Measurements from ENCODE around the gene TESMIN. TPM values are rescaled to one million over a fixed set of nuclear protein-coding genes. Genes with fewer than 3 reads are reported as not detected.

TESMIN gene
- total and polyA plus RNA-seq, 5 donors = 0.38 to 1.0 (median 0.89) TPM

- no peak for DNase-seq
- Histone ChIP-seq H3K27ac (ENCODE audit: low read length) (no peak overlapping the region), H3K9me3 (ENCODE audit: control insufficient read depth, low read length) (no peaks in the 10 kb centered on the region), H3K27me3 (ENCODE audit: control insufficient read depth, insufficient read depth) (no peaks in the 10 kb centered on the region), H3K4me3 (ENCODE audit: low read length) (no peak overlapping the region), H3K4me1 (ENCODE audit: control insufficient read depth, insufficient read depth, low read length) (no peaks in the 10 kb centered on the region)
- ATAC-seq = no peak
- 84% methylated on average over 12 of the region's 12 CpGs for WGBS
- intact Hi-C loops (cut with DNase I) = no loop called here
Measured at GRCh38 chr11:68761801-68762200, 10.5 kb upstream of the TESMIN start.

DNA sequence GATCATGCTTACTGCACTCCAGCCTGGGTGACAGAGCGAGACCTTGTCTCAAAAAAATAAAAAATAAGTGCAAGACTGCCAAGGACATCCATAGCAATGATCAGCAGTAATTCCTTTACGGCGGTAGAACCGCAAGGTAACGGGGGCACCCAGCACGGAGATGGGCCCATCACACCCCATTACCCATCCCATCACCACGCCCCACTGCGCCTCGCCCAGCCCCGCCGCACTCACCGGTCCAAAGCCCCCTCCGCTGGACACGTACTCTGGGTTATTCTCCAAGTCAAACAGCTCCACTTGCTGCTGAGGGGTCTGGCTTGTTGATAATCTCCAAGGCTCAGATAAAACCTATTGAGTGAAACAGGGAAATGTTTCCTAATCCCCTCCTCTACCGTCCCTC is 8.7 kb upstream of the TESMIN start:
- 81% methylated on average over 15 of the region's 15 CpGs for WGBS
- Histone ChIP-seq H3K27me3 (ENCODE audit: control insufficient read depth, insufficient read depth) (no peaks in the 10 kb centered on the region), H3K4me1 (ENCODE audit: control insufficient read depth, insufficient read depth, low read length) (no peaks in the 10 kb centered on the region), H3K27ac (ENCODE audit: low read length) (no peak overlapping the region), H3K4me3 (ENCODE audit: low read length) (no peak overlapping the region), H3K9me3 (ENCODE audit: control insufficient read depth, low read length) (no peaks in the 10 kb centered on the region)
- intact Hi-C loops (cut with DNase I) = no loop called here
- no peak for ATAC-seq
- DNase-seq = no peak

DNA sequence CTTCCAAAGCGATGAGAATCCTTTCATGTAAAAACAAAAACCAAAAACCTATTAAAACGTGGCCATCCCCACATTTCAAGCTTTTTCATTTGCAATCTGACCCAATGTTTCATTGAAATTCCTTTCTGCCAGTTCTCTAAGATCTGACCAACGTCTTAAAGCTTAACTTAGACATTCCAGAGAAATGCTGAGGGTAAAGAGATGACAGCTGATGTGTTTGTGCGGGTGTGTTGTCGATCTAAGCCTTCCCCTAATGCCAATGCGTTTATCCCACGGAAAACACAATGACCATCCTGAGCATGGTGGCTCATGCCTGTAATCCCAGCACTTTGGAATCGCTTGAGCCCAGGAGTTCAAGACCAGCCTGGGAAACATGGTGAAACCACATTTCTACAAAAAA is 6.4 kb upstream of the TESMIN start:
- intact Hi-C loops (cut with DNase I) = no loop called here

GRCh38 chr11:68756171-68756766 is 4.9 kb upstream of the TESMIN start:
- Histone ChIP-seq H3K9me3 (ENCODE audit: control insufficient read depth, low read length) (no peaks in the 10 kb centered on the region), H3K27ac (ENCODE audit: low read length) (no peak overlapping the region), H3K27me3 (ENCODE audit: control insufficient read depth, insufficient read depth) (no peaks in the 10 kb centered on the region), H3K4me1 (ENCODE audit: control insufficient read depth, insufficient read depth, low read length) (no peaks in the 10 kb centered on the region), H3K4me3 (ENCODE audit: low read length) (no peak overlapping the region)
- 86% methylated on average over 12 of the region's 12 CpGs for WGBS
- DNase-seq = no peak
- ATAC-seq = no peak
- intact Hi-C loops (cut with DNase I) = no loop called here

More for the DNA sequence above, 6.4 kb upstream of the TESMIN start:
- no peak for ATAC-seq
- Histone ChIP-seq H3K4me3 (ENCODE audit: low read length) (no peak overlapping the region), H3K4me1 (ENCODE audit: control insufficient read depth, insufficient read depth, low read length) (no peaks in the 10 kb centered on the region), H3K9me3 (ENCODE audit: control insufficient read depth, low read length) (no peaks in the 10 kb centered on the region), H3K27me3 (ENCODE audit: control insufficient read depth, insufficient read depth) (no peaks in the 10 kb centered on the region), H3K27ac (ENCODE audit: low read length) (no peak overlapping the region)
- WGBS = 81% methylated on average over 8 of the region's 8 CpGs
- DNase-seq = no peak

DNA sequence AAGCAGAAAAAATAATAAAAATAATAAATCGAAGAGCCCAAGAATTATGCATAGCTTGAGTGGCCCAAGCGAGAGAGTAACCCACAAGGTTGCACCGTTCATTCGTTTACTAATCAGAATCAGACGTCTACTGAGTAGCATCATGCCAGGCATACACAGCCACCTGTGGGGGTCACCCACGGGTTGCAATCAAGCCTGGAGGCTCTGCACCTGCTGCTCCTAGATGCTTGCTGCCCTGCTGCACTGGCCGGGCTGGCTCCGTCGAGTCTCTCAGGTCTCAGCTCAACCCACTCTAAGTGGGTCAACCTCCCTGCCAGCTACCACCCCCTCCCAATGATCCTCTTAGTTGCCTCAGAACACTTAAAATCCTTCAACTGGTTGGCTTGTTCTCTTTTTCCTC is 2.0 kb upstream of the TESMIN start:
- H3K27ac ChIP-seq (ENCODE audit: low read length) = no peak overlapping the region
- no peak overlapping the region for H3K4me3 ChIP-seq (ENCODE audit: low read length)
- no peaks in the 10 kb centered on the region for H3K9me3 ChIP-seq (ENCODE audit: control insufficient read depth, low read length)
- ATAC-seq = no peak
- intact Hi-C loops (cut with DNase I) = no loop called here
- 85% methylated on average over 9 of the region's 9 CpGs for WGBS
- no peaks in the 10 kb centered on the region for H3K27me3 ChIP-seq (ENCODE audit: control insufficient read depth, insufficient read depth)
- DNase-seq = no peak
- no peaks in the 10 kb centered on the region for H3K4me1 ChIP-seq (ENCODE audit: control insufficient read depth, insufficient read depth, low read length)

DNA sequence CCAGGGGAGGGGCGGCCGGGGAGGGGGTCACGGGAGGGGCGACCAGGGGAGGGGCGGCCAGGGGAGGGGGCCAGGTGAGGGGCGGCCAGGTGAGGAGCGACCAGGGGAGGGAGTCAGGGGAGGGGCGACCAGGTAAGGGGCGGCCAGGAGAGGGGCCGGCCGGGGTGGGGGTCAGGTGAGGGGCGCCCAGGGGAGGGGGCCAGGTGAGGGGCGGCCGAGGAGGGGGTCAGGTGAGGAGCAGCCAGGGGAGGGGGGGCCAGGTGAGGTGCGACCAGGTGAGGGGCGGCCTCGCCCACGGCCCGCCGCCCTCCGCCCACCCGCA is 355 bp downstream of the TESMIN start:
- WGBS = 4% methylated on average over 17 of the region's 22 CpGs
- intact Hi-C loops (cut with DNase I) = no loop called here
- peak overlapping the region; percentile 43 for H3K4me3 ChIP-seq (ENCODE audit: low read length)
- H3K9me3 ChIP-seq (ENCODE audit: control insufficient read depth, low read length) = no peaks in the 10 kb centered on the region
- H3K27ac ChIP-seq (ENCODE audit: low read length) = no peak overlapping the region
- peak in 1 of 2 donors; percentile 11 for ATAC-seq
- DNase-seq = no peak
- H3K27me3 ChIP-seq (ENCODE audit: control insufficient read depth, insufficient read depth) = no peaks in the 10 kb centered on the region
- H3K4me1 ChIP-seq (ENCODE audit: control insufficient read depth, insufficient read depth, low read length) = no peaks in the 10 kb centered on the region

DNA sequence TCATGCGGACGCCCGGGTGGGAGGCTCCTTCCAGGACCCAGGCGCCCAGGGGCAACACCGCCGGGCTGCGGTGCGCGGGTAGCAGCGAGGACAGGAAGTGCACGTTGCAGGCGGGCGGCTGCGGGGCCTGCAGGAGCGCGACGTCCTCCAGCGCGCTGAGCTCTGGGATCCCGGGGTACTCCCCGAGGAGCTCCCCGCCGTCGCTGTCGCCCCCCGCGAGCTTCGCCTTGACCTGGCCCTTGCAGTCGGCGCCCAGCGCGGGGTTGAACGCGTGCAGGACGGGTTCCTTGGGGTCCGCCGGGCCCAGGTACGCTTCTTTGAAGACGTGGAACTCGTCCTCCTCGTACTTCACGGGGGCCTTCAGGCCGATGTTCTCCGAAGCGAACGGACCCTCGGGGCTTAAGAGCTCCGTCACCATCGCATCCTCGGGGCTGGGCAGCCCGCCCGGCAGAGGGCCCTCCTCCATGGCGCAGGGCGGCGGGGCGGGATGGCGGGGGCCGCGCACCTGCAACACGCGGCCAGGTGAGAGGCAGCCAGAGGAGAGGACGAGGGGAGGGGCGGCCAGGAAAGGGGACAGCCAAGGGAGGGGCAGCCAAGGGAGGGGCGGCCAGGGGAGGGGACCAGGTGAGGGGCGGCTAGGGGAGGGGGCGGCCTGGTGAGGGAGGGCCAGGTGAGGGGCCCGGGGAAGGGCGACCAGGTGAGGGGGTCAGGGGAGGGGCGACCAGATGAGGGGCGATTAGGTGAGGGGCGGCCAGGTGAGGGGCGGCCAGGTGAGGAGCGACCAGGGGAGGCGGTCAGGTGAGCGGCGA is 921 bp downstream of the TESMIN start:
- intact Hi-C loops (cut with DNase I) = no loop called here
- peak in 2 of 3 donors; percentile 51 to 70 for DNase-seq
- Histone ChIP-seq H3K9me3 (ENCODE audit: control insufficient read depth, low read length) (no peaks in the 10 kb centered on the region), H3K27me3 (ENCODE audit: control insufficient read depth, insufficient read depth) (no peaks in the 10 kb centered on the region), H3K4me1 (ENCODE audit: control insufficient read depth, insufficient read depth, low read length) (no peaks in the 10 kb centered on the region), H3K27ac (ENCODE audit: low read length) (no peak overlapping the region), H3K4me3 (ENCODE audit: low read length) (no peak overlapping the region)
- WGBS = 31% methylated on average over 76 of the region's 76 CpGs
- ATAC-seq = peak; percentile 8 to 46

GRCh38 chr11:68749229-68750123 is 1.8 kb downstream of the TESMIN start:
- ATAC-seq (peak in 1 of 2 donors; percentile 51), DNase-seq (no peak)
- Histone ChIP-seq H3K4me3 (ENCODE audit: low read length) (no peak overlapping the region), H3K27me3 (ENCODE audit: control insufficient read depth, insufficient read depth) (no peaks in the 10 kb centered on the region), H3K27ac (ENCODE audit: low read length) (no peak overlapping the region), H3K4me1 (ENCODE audit: control insufficient read depth, insufficient read depth, low read length) (no peaks in the 10 kb centered on the region), H3K9me3 (ENCODE audit: control insufficient read depth, low read length) (no peaks in the 10 kb centered on the region)
- 57% methylated on average over 20 of the region's 20 CpGs for WGBS
- intact Hi-C loops (cut with DNase I) = no loop called here

- Histone ChIP-seq H3K27ac (ENCODE audit: low read length) (no peak overlapping the region), H3K9me3 (ENCODE audit: control insufficient read depth, low read length) (no peaks in the 10 kb centered on the region), H3K4me1 (ENCODE audit: control insufficient read depth, insufficient read depth, low read length) (no peaks in the 10 kb centered on the region), H3K4me3 (ENCODE audit: low read length) (no peak overlapping the region), H3K27me3 (ENCODE audit: control insufficient read depth, insufficient read depth) (no peaks in the 10 kb centered on the region)
- ATAC-seq = no peak
- WGBS = 81% methylated on average over 2 of the region's 2 CpGs
- intact Hi-C loops (cut with DNase I) = no loop called here
- DNase-seq = no peak
Measured at GRCh38 chr11:68748061-68748460, 3.3 kb downstream of the TESMIN start.

GRCh38 chr11:68743539-68743938 is 7.8 kb downstream of the TESMIN start:
- no peak overlapping the region for H3K27ac ChIP-seq (ENCODE audit: low read length)
- ATAC-seq (no peak), DNase-seq (no peak)
- WGBS = 96% methylated on average over 3 of the region's 3 CpGs
- intact Hi-C loops (cut with DNase I) = no loop called here
- H3K9me3 ChIP-seq (ENCODE audit: control insufficient read depth, low read length) = no peaks in the 10 kb centered on the region
- H3K27me3 ChIP-seq (ENCODE audit: control insufficient read depth, insufficient read depth) = no peaks in the 10 kb centered on the region
- H3K4me1 ChIP-seq (ENCODE audit: control insufficient read depth, insufficient read depth, low read length) = no peaks in the 10 kb centered on the region
- no peak overlapping the region for H3K4me3 ChIP-seq (ENCODE audit: low read length)

DNA sequence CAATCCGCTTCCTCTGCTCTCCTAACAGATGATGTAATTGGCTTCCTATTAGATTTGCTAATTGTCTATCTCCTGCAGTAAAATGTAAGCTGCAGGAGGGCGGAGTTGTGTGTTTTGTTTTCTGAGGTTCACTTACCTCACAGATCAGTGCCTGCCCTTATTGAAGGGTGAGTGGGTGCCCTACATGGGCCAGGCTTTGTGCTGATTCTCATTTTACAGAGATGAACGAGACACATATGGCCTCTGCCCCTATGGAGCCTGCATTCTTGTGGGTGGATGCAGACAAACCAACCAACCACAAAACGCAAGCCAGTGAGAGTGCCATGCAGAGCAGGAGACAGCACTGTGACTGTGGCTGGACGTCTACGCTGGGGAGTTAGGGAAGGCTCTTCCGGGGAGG is 9.9 kb downstream of the TESMIN start:
- H3K27ac ChIP-seq (ENCODE audit: low read length) = no peak overlapping the region
- WGBS = 80% methylated on average over 7 of the region's 7 CpGs
- no peaks in the 10 kb centered on the region for H3K4me1 ChIP-seq (ENCODE audit: control insufficient read depth, insufficient read depth, low read length)
- ATAC-seq (no peak), DNase-seq (no peak)
- H3K27me3 ChIP-seq (ENCODE audit: control insufficient read depth, insufficient read depth) = no peaks in the 10 kb centered on the region
- H3K9me3 ChIP-seq (ENCODE audit: control insufficient read depth, low read length) = no peaks in the 10 kb centered on the region
- intact Hi-C loops (cut with DNase I) = no loop called here
- H3K4me3 ChIP-seq (ENCODE audit: low read length) = no peak overlapping the region
